AG10803 (cell line): Measurements from ENCODE around the gene INO80C.

Experiments
- DNase-seq: peaks from one replicate; pipeline ENCODE4 v3.0.0; 2010; ENCODE audit warnings: low read depth
- H3K4me3 ChIP-seq: 2 replicates; pipeline ENCODE4 v1.5.1; 2011; ENCODE audit warnings: mild to moderate bottlenecking, low read length, control low read depth
- CTCF ChIP-seq: conservative IDR thresholded peaks from 2 replicates; pipeline ENCODE4 v1.5.1; 2011; ENCODE audit warnings: mild to moderate bottlenecking, low read length, control low read depth, inconsistent platforms

Gene INO80C

GRCh38 chr18:35438480-35439234 lies 59.1 kb downstream of the INO80C start:
- TF ChIP-seq CTCF, result no peak
- H3K4me3 ChIP-seq, result no peak overlapping the region
- no peak for DNase-seq

GRCh38 chr18:35437836-35438235 lies 59.9 kb downstream of the INO80C start:
- TF ChIP-seq CTCF, result no peak
- H3K4me3 ChIP-seq, result no peak overlapping the region
- DNase-seq, result no peak

- no peak for TF ChIP-seq CTCF
- H3K4me3 ChIP-seq, result no peak overlapping the region
- no peak for DNase-seq
These were observed 61.6 kb downstream of the INO80C start for GRCh38 chr18:35436076-35436649.

GRCh38 chr18:35435401-35435800 lies 62.4 kb downstream of the INO80C start:
- no peak for DNase-seq
- TF ChIP-seq CTCF, result no peak
- H3K4me3 ChIP-seq, result no peak overlapping the region

- no peak overlapping the region for H3K4me3 ChIP-seq
- no peak for TF ChIP-seq CTCF
- peak; percentile 83 for DNase-seq
These were observed 65.2 kb downstream of the INO80C start for GRCh38 chr18:35432565-35433001.

GRCh38 chr18:35431374-35431741 lies 66.4 kb downstream of the INO80C start:
- no peak overlapping the region for H3K4me3 ChIP-seq
- no peak for DNase-seq
- TF ChIP-seq CTCF, result no peak

GRCh38 chr18:35430721-35431373 lies 66.9 kb downstream of the INO80C start:
- no peak for TF ChIP-seq CTCF
- no peak overlapping the region for H3K4me3 ChIP-seq
- DNase-seq, result no peak
